Fibroblast of the conjunctiva (primary cell): Measurements from ENCODE around the gene SPEN.
"Not testable (repeated sequence)": the region's sequence is repeated elsewhere in the genome, so short reads cannot be mapped to it uniquely, and the experiment has no call there.

Source experiments
- DNase-seq: peaks from one replicate; pipeline ENCODE4 v3.0.0-alpha.2; 2010; ENCODE audit warnings: low read depth

The SPEN gene

DNA sequence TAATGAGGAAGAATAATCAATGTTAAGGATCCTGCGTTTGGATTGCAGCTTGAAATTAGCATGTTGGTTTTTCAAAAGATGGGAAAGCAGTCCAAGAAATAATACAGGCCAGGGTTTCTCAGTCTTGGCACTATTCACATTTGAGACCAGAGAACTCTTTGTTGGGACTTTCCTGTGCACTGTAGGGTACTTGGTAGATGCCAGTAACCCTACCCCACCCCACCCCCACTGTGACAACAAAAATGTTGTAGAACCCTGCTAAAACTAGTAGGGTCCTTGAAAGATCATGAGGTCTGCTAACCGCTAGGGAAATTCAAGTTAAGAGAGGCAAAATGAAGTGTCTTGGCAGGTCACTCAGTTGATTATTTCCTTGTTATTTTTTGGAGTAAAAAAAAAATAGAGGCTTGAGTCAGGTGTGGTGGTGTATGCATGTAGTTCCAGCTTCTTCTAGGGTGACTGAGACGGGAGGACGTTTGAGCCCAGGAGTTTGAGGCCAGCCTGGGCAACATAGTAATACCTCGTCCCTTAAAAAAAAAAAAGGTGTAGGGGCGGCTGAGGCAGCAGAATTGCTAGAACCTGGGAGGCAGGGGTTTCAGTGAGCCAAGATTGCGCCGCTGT, 53.3 kb downstream of the SPEN start:
- DNase-seq: no peak

DNA sequence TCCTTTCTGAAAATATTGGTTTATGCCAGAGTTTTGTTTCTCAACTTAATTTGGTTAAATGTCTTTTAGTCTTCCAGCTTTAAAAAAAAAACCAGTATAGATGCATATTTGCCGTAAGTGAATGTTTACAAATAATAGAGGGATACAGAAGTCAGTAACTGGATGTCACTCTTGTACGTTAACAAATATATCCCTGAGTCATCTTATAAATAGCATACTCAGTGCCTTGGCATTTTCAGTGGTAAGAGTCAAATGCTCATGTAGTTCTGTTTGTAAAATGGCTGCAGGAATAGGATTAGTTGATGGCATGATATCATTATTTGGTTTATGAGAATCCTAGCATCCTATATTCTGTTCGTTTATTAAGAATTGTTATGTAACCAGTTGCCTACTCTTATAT, 55.4 kb downstream of the SPEN start:
- peak; percentile 34 for DNase-seq

DNA sequence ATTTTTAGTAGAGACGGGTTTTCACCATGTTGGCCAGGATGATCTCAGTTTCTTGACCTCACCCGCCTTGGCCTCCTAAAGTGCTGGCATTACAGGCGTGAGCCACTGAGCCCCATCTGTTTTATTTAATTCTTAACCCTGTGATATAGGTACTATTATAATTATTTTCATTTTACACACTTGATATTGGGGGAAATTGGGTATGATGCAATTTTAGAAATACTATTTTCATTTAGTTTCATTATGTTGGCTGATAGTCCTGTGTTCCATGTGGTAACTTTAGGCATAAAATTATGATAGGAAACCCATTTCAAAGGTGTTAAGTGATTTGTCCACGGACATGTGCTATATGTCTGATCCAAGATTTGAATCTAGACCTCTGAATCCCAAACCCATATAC, 61.1 kb downstream of the SPEN start:
- DNase-seq: no peak

DNA sequence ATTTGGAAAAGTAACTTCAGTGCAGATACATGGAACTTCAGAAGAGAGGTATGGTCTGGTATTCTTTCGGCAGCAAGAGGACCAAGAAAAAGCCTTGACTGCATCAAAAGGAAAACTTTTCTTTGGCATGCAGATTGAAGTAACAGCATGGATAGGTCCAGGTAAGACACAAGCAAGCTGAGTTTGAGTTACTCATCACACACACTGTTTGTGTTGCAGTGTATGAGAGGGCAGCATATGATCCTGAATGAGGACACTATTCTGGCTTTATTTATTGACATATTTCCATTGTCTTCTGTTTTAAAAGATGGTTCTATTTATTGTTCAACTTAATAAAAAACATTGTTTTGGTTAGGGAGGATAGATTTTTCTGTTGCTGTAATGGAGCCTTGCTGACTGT, 63.6 kb downstream of the SPEN start:
- DNase-seq: no peak

DNA sequence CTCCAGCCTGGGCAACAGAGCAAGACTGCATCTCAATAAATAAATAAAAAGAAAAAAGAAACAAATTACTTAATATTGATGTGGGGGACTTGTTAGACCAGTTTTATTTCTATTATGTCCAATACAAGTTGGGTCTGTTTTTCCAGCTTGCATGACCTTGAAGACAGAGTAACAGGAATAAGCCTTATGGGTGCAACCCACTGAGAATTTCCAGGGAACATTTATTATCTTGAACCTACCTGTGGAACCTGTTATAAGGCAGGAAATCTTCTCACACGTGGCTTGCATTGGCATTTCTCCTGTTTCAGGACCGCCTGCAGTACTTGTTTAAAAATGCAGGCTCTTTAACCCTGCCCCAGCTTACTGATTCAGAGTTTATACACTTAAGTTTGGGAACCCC, 64.4 kb downstream of the SPEN start:
- DNase-seq: no peak

DNA sequence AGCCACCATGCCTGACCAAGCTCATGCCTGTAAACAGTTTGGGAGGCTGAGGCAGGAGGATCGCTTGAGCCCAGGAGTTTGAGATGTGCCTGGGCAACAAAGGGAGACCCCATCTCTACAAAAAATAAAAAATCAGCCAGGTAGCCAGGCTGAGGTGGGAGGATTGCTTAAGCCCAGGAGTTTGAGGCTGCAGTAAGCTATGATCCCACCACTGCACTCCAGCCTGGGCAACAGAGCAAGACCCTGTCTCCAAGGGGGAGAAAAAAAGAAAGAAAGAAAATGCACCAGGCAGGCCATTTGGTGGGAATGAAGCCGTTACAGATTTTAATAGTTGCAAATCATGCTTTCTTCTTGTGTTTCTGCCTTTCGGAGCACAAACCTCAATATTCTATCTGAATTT, 66.1 kb downstream of the SPEN start:
- DNase-seq: not testable (repeated sequence)

DNA sequence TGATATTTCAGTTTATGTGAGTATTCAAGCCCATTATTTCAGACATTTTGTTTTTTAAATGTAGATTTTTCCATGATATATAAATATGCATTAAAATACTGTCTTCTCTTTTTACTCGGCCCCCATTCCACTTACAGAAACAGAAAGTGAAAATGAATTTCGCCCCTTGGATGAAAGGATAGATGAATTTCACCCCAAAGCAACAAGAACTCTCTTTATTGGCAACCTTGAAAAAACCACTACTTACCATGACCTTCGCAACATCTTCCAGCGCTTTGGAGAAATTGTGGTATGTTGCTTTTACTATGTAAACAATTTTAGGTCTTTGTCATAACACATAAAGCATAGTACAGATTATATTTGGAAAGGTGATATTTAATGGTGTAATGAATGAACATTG, 68.5 kb downstream of the SPEN start:
- DNase-seq: no peak

DNA sequence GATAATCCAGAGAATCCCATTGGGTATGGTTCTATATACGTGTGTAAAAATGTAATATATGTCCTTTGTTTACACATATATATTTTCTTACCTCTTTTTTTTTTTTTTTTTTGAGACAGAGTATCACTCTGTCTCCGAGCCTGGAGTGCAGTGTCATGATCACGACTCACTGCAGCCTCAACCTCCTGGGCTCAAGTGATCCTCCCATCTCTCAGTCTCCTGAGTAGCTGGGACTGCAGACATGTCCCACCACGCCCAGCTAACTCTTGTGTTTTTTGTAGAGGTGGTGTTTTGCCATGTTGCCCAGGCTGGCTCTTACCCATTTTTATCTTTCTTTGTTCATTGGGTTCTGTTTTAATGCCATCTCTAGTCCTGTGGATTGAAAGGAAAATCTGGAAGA, 68.9 kb downstream of the SPEN start:
- DNase-seq: no peak

DNA sequence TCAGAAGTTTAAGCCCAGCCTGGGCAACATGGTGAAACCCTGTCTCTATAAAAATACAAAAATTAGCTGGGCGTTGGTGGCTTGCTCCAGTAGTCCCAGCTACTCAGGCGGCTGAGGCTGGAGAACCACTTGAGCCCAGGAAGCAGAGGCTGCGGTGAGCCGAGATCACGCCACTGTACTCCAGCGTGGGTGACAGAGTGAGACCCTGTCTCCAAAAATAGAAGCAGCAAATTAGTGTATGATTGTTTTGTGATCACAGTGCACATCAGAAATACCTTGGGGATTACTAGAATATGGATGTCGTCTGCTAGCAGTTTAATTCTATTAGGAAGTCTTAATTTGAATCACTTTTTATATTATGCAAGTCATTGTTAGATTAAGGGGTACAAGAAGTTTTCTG, 69.4 kb downstream of the SPEN start:
- no peak for DNase-seq

DNA sequence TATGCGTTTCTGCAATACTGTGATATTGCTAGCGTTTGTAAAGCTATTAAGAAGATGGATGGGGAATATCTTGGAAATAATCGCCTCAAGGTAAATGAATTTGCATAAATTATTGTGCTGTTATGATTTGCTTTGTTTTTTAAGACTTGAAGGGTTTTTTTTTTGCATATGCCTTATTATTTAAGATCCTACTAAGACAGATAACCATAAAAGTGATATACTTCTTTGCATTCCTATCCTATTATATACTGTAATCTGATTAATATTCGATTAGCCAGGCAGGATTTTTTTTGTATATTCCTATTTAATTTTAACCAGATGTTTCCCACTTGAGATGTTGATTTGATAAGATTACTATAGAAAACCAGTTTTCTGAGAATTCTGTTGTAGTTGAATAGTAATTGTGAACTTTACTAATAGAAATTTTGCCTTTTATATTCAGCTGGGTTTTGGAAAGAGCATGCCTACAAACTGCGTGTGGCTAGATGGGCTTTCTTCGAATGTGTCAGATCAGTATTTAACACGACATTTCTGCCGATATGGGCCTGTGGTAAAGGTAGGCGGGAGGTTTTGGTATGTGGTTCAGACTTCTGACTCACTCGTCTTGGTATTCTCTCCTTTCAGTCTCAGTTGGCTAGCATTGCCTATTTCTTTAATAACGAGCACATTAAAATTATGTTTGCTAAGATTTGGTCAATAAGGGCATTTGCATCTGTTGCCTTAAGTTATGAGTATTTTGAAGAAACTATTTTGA, 71.6 kb downstream of the SPEN start:
- DNase-seq: no peak

DNA sequence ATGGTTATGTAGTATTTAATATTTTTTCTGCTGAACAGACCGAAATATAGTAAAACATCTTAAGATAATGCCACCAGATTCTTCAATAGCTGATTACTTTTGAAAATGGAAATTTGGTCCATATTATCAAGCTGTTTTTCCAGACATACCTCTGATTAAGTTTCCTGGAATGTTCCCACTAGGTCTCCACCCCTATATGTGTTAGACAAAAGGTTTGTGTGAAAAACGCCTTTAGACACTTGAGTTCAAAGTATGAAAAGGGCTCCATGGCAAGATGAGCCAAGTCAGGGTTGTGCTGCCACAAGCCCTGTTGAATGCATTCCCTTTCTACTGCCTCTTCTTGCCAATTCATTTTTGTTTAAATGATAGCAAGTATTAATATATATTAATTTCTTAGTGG, 75.7 kb downstream of the SPEN start:
- no peak for DNase-seq

DNA sequence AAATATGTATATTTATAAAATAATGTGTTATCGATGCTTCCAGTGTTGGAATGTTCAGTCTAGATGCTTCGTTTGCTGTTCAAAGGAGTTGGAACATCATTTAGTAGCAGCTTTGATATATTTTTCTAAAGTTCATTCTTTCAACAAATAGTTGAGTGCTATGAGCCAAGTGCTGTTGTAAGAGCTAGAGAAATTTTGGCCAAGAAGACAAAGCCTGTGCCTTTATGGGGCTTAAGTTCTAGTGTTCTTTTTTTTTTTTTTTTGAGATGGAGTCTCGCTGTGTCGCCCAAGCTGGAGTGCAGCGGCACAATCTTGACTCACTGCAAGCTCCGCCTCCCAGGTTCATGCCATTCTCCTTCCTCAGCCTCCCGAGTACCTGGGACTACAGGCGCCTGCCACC, 78.9 kb downstream of the SPEN start:
- not testable (repeated sequence) for DNase-seq

DNA sequence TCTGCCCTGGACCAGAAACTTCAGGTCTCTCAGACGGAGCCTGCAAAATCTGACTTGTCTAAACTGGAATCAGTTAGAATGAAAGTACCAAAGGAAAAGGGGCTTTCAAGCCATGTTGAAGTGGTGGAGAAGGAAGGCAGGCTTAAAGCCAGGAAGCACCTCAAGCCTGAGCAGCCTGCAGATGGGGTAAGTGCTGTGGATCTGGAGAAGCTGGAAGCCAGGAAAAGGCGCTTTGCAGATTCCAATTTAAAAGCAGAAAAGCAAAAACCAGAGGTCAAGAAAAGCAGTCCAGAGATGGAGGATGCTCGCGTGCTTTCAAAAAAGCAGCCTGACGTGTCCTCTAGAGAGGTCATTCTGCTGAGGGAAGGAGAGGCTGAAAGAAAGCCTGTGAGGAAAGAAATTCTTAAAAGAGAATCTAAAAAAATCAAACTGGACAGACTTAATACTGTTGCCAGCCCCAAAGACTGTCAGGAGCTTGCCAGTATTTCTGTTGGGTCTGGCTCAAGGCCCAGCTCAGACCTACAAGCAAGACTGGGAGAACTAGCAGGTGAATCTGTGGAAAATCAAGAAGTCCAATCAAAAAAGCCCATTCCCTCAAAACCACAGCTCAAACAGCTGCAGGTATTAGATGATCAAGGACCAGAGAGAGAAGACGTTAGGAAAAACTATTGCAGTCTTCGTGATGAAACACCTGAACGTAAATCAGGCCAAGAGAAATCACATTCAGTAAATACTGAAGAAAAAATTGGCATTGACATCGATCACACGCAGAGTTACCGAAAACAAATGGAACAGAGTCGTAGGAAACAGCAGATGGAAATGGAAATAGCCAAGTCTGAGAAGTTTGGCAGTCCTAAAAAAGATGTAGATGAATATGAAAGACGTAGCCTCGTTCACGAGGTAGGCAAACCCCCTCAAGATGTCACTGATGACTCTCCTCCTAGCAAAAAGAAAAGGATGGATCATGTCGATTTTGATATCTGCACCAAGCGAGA, 81.8 kb downstream of the SPEN start:
- DNase-seq: no peak

DNA sequence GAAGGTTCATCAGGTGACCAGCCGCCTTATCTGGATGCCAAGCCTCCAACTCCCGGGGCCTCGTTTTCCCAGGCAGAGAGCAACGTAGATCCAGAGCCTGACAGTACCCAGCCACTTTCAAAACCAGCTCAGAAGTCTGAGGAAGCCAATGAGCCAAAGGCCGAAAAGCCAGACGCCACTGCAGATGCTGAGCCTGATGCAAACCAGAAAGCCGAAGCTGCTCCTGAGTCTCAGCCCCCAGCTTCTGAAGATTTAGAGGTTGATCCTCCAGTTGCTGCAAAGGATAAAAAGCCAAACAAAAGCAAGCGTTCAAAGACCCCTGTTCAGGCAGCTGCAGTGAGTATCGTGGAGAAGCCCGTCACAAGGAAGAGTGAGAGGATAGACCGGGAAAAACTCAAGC, 83.9 kb downstream of the SPEN start:
- DNase-seq: no peak

DNA sequence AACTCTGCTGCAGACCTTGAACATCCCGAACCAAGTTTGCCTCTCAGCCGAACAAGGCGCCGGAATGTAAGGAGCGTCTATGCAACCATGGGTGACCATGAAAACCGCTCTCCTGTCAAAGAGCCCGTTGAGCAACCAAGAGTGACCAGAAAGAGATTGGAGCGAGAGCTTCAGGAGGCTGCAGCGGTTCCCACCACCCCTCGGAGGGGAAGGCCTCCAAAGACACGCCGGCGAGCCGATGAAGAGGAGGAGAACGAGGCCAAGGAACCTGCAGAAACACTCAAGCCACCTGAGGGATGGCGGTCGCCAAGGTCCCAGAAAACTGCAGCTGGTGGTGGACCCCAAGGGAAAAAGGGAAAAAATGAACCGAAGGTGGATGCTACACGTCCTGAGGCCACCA, 84.4 kb downstream of the SPEN start:
- no peak for DNase-seq

DNA sequence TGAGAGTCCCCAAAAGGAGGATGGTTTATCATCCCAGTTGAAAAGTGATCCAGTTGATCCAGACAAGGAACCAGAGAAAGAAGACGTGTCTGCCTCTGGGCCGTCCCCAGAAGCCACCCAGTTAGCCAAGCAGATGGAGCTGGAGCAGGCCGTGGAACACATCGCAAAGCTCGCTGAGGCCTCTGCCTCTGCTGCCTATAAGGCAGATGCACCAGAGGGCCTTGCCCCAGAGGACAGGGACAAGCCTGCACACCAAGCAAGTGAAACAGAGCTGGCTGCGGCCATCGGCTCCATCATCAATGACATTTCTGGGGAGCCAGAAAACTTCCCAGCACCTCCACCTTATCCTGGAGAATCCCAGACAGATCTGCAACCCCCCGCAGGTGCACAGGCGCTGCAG, 85.1 kb downstream of the SPEN start:
- DNase-seq: no peak

DNA sequence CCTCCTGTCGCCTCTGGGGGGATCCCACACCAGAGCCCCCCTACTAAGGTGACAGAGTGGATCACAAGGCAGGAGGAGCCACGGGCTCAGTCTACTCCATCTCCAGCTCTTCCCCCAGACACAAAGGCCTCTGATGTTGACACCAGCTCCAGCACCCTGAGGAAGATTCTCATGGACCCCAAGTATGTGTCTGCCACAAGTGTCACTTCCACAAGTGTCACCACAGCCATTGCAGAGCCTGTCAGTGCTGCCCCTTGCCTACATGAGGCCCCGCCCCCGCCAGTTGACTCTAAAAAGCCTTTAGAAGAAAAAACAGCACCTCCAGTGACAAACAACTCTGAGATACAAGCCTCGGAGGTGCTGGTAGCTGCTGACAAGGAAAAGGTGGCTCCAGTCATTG, 86.2 kb downstream of the SPEN start:
- no peak for DNase-seq

DNA sequence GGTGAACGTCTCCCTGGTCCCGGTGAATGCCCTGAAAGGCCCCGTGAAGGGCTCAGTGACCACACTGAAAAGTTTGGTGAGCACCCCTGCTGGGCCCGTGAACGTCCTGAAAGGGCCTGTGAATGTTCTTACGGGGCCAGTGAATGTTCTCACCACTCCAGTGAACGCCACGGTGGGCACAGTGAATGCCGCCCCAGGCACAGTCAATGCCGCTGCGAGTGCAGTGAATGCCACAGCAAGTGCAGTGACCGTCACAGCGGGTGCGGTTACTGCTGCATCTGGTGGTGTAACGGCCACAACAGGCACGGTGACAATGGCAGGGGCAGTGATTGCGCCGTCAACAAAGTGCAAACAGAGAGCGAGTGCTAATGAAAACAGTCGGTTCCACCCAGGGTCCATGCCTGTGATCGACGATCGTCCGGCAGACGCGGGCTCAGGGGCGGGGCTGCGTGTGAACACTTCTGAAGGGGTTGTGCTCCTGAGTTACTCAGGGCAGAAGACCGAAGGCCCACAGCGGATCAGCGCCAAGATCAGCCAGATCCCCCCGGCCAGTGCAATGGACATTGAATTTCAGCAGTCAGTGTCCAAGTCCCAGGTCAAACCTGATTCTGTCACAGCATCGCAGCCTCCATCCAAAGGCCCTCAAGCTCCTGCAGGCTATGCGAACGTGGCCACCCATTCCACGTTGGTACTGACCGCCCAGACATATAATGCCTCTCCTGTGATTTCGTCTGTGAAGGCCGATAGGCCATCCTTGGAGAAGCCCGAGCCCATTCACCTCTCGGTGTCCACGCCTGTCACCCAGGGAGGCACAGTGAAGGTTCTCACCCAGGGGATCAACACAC, 86.9 kb downstream of the SPEN start:
- no peak for DNase-seq

DNA sequence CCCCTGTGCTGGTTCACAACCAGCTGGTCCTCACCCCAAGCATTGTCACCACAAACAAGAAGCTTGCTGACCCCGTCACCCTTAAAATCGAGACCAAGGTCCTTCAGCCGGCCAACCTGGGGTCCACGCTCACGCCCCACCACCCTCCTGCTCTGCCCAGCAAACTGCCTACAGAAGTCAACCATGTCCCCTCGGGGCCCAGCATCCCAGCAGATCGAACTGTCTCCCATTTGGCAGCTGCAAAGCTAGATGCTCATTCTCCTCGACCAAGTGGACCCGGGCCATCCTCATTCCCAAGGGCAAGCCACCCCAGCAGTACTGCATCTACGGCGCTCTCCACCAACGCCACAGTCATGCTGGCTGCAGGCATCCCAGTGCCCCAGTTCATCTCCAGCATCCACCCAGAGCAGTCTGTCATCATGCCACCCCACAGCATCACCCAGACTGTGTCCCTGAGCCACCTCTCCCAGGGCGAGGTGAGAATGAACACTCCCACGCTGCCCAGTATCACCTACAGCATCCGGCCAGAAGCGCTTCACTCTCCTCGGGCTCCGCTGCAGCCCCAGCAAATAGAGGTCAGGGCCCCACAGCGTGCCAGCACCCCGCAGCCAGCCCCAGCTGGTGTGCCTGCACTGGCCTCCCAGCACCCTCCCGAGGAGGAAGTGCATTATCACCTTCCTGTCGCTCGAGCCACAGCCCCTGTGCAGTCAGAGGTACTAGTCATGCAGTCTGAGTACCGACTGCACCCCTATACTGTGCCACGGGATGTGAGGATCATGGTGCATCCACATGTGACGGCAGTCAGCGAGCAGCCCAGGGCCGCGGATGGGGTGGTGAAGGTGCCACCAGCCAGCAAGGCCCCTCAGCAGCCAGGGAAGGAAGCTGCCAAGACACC, 87.8 kb downstream of the SPEN start:
- no peak for DNase-seq

DNA sequence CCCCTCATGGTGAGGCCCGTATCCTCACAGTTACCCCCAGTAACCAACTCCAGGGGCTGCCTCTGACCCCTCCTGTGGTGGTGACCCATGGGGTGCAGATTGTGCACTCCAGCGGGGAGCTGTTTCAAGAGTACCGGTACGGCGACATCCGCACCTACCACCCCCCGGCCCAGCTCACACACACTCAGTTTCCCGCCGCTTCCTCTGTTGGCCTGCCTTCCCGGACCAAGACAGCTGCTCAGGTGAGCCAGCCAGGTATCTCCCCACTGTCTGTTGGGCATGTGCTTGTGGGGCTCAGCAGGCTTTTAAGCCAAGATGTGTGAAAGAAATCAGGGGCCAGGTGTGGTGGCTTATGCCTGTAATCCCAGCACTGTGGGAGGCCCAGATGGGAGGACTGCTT, 88.5 kb downstream of the SPEN start:
- no peak for DNase-seq

DNA sequence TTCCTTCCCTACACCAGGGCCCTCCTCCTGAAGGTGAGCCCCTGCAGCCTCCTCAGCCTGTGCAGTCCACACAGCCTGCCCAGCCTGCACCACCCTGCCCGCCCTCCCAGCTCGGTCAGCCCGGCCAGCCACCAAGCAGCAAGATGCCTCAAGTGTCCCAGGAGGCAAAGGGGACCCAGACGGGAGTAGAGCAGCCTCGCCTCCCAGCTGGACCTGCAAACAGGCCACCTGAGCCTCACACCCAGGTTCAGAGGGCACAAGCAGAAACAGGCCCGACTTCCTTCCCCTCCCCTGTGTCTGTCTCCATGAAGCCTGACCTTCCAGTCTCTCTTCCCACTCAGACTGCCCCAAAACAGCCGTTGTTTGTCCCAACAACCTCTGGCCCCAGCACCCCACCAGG, 89.6 kb downstream of the SPEN start:
- DNase-seq: no peak
